Neural progenitor cell (in vitro differentiated cells): ENCODE data around the gene CNGA3.

Experiments
- EZH2 ChIP-seq: fragments of 200-600 bp; sonication (generic); IDR thresholded peaks from 2 replicates; pipeline ENCODE4 v1.6.1; 2017; ENCODE audit warnings: antibody characterized with exemption, mild to moderate bottlenecking, moderate library complexity
- EZH2phosphoT487 ChIP-seq: fragments of 200-600 bp; sonication (generic); IDR thresholded peaks from 2 replicates; pipeline ENCODE4 v1.6.1; 2017; ENCODE audit warnings: antibody characterized with exemption
- TF ChIP-seq, protein P1 (sequence below): fragments of 200-600 bp; sonication (generic); IDR thresholded peaks from 2 replicates; pipeline ENCODE4 v1.5.1; 2017; ENCODE audit warnings: antibody characterized with exemption, mild to moderate bottlenecking

DNA sequence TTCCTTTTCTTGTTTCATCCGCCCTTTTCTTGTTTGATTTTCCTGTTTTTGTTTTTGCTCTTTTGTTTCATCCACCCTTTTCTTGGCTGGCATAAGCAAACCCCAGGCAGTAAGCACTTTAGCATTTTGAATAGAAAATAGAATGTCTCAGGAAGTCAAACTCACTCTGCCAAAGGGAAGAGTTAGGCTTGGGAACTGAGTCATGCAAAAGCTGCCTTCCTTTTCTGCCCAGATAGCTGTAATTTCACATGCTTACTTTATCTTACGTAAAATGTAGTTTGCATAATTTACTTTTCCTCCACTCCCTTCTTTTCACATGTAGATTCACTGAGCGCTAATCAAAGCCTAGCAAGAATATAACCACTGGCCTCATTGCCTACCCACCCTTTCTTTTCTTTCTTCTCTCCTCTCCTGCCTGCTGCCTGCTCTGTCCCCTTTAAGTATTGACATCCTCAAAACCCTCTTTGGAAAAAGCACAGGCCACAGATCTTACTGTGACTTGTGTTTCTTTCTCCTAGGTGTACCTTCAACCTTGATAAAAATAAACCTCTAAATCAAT, 48.4 kb downstream of the CNGA3 start:
- TF ChIP-seq, protein P1, sequence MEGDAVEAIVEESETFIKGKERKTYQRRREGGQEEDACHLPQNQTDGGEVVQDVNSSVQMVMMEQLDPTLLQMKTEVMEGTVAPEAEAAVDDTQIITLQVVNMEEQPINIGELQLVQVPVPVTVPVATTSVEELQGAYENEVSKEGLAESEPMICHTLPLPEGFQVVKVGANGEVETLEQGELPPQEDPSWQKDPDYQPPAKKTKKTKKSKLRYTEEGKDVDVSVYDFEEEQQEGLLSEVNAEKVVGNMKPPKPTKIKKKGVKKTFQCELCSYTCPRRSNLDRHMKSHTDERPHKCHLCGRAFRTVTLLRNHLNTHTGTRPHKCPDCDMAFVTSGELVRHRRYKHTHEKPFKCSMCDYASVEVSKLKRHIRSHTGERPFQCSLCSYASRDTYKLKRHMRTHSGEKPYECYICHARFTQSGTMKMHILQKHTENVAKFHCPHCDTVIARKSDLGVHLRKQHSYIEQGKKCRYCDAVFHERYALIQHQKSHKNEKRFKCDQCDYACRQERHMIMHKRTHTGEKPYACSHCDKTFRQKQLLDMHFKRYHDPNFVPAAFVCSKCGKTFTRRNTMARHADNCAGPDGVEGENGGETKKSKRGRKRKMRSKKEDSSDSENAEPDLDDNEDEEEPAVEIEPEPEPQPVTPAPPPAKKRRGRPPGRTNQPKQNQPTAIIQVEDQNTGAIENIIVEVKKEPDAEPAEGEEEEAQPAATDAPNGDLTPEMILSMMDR = no peak
- TF ChIP-seq EZH2 = no peak
- TF ChIP-seq EZH2phosphoT487 = no peak
